Neural cell (in vitro differentiated cells): Measurements from ENCODE around the gene MED29.

Experiments used
- CTCF ChIP-seq: fragments of 450-650 bp; IDR thresholded peaks from 2 replicates; pipeline ENCODE4 v1.5.1; 2014; ENCODE audit warnings: antibody characterized with exemption, mild to moderate bottlenecking, moderate library complexity; ENCODE audit not compliant: poor library complexity, severe bottlenecking
- EP300 ChIP-seq: fragments of 450-650 bp; conservative IDR thresholded peaks from 2 replicates; pipeline ENCODE4 v1.6.1; 2014; ENCODE audit warnings: antibody characterized with exemption, mild to moderate bottlenecking, moderate library complexity; ENCODE audit not compliant: poor library complexity, severe bottlenecking
- EZH2 ChIP-seq: fragments of 200-600, 300-800 bp; shearing (Covaris generic), sonication (generic); IDR thresholded peaks from 2 replicates; pipeline ENCODE4 v1.6.1; 2014; ENCODE audit warnings: antibody characterized with exemption, low read length, borderline replicate concordance, mild to moderate bottlenecking; ENCODE audit not compliant: insufficient read depth, poor library complexity, severe bottlenecking
- POLR2AphosphoS5 ChIP-seq: IDR thresholded peaks from 2 replicates; pipeline ENCODE4 v1.6.1; 2012
- RAD21 ChIP-seq: fragments of 450-650 bp; conservative IDR thresholded peaks from 2 replicates; pipeline ENCODE4 v1.6.1; 2014; ENCODE audit warnings: antibody characterized with exemption, mild to moderate bottlenecking, moderate library complexity
- TAF1 ChIP-seq: IDR thresholded peaks from 2 replicates; pipeline ENCODE4 v1.6.1; 2012; ENCODE audit warnings: low read depth
- TF ChIP-seq, protein P1 (sequence below): IDR thresholded peaks from 2 replicates; pipeline ENCODE4 v1.6.1; 2012; ENCODE audit warnings: borderline replicate concordance

GRCh38 chr19:39359026-39359425, 32.2 kb upstream of the MED29 start:
- TF ChIP-seq CTCF (no peak), EP300 (no peak), POLR2AphosphoS5 (no peak), RAD21 (no peak), TAF1 (no peak), EZH2 (no peak)
- TF ChIP-seq, protein P1, sequence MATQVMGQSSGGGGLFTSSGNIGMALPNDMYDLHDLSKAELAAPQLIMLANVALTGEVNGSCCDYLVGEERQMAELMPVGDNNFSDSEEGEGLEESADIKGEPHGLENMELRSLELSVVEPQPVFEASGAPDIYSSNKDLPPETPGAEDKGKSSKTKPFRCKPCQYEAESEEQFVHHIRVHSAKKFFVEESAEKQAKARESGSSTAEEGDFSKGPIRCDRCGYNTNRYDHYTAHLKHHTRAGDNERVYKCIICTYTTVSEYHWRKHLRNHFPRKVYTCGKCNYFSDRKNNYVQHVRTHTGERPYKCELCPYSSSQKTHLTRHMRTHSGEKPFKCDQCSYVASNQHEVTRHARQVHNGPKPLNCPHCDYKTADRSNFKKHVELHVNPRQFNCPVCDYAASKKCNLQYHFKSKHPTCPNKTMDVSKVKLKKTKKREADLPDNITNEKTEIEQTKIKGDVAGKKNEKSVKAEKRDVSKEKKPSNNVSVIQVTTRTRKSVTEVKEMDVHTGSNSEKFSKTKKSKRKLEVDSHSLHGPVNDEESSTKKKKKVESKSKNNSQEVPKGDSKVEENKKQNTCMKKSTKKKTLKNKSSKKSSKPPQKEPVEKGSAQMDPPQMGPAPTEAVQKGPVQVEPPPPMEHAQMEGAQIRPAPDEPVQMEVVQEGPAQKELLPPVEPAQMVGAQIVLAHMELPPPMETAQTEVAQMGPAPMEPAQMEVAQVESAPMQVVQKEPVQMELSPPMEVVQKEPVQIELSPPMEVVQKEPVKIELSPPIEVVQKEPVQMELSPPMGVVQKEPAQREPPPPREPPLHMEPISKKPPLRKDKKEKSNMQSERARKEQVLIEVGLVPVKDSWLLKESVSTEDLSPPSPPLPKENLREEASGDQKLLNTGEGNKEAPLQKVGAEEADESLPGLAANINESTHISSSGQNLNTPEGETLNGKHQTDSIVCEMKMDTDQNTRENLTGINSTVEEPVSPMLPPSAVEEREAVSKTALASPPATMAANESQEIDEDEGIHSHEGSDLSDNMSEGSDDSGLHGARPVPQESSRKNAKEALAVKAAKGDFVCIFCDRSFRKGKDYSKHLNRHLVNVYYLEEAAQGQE, result no peak
